ENCODE results near the gene TPSAB1.
"Not testable (repeated sequence)": the region's sequence is repeated elsewhere in the genome, so short reads cannot be mapped to it uniquely, and the experiment has no call there.

- TF ChIP-seq CTCF, POLR2A (IDR thresholded peaks at IDR 0.05): not testable (repeated sequence)
Measured at GRCh38 chr16:1238909-1239308, 1.6 kb upstream of the TPSAB1 start.

All from uterus (tissue), 2 donors.